Neural cell (in vitro differentiated cells): Measurements from ENCODE around the gene MRPS18A.
"Not testable (repeated sequence)": the region's sequence is repeated elsewhere in the genome, so short reads cannot be mapped to it uniquely, and the experiment has no call there.

Experiments
- CTCF ChIP-seq: fragments of 450-650 bp; IDR thresholded peaks from 2 replicates; pipeline ENCODE4 v1.5.1; 2014; ENCODE audit warnings: antibody characterized with exemption, mild to moderate bottlenecking, moderate library complexity; ENCODE audit not compliant: poor library complexity, severe bottlenecking
- EP300 ChIP-seq: fragments of 450-650 bp; conservative IDR thresholded peaks from 2 replicates; pipeline ENCODE4 v1.6.1; 2014; ENCODE audit warnings: antibody characterized with exemption, mild to moderate bottlenecking, moderate library complexity; ENCODE audit not compliant: poor library complexity, severe bottlenecking
- EZH2 ChIP-seq: fragments of 200-600, 300-800 bp; shearing (Covaris generic), sonication (generic); IDR thresholded peaks from 2 replicates; pipeline ENCODE4 v1.6.1; 2014; ENCODE audit warnings: antibody characterized with exemption, low read length, borderline replicate concordance, mild to moderate bottlenecking; ENCODE audit not compliant: insufficient read depth, poor library complexity, severe bottlenecking
- POLR2AphosphoS5 ChIP-seq: IDR thresholded peaks from 2 replicates; pipeline ENCODE4 v1.6.1; 2012
- RAD21 ChIP-seq: fragments of 450-650 bp; conservative IDR thresholded peaks from 2 replicates; pipeline ENCODE4 v1.6.1; 2014; ENCODE audit warnings: antibody characterized with exemption, mild to moderate bottlenecking, moderate library complexity

GRCh38 chr6:43662948-43663347 lies 24.6 kb downstream of the MRPS18A start:
- not testable (repeated sequence) for TF ChIP-seq CTCF, EZH2, POLR2AphosphoS5, RAD21, EP300
